SK-N-SH (cell line): ENCODE data around the gene KAT6B. TPM values are rescaled to one million over a fixed set of nuclear protein-coding genes. Genes with fewer than 3 reads are reported as not detected.

Experiments used
- CTCF ChIA-PET: fragments of 300-600, 350-600 bp; formaldehyde crosslinking; extraction: SDS; loops from one replicate; lab custom pipeline; 2021; lab: Yijun Ruan, JAX
- POLR2A ChIA-PET: fragments of 350-600 bp; sonication (Branson Sonifier 250); formaldehyde crosslinking; extraction: SDS; loops from one replicate; lab custom pipeline; 2020; ENCODE audit warnings: antibody characterized with exemption, inconsistent platforms; lab: Yijun Ruan, JAX
- DNase-seq: peaks from one replicate; pipeline ENCODE4 v3.0.0; 2012
- H2AFZ ChIP-seq: fragments of 200-600 bp; sonication (generic); 2 replicates; pipeline ENCODE4 v1.8.1; 2016; ENCODE audit warnings: antibody characterized with exemption, mild to moderate bottlenecking, low read depth
- H3F3A ChIP-seq: fragments of 200-600 bp; sonication (generic); replicated peaks from 2 replicates; pipeline ENCODE3; 2016; ENCODE audit warnings: antibody characterized with exemption, mild to moderate bottlenecking; ENCODE audit not compliant: insufficient read depth
- H3K27ac ChIP-seq, 2 experiments: fragments of 200-500 bp in 1 of 2; fragments of 200-600 bp in 1 of 2; sonication (Bioruptor generic) in 1 of 2; sonication (generic), shearing (Covaris generic) in 1 of 2; 2 replicates each; pipeline versions ENCODE4 v1.5.1 to v1.6.1; 2014 to 2016; ENCODE audit warnings: low read depth in 2 of 2, inconsistent platforms in 1 of 2, low read length in 1 of 2, mild to moderate bottlenecking in 1 of 2, mixed read lengths in 1 of 2
- H3K27me3 ChIP-seq: fragments of 200-600 bp; sonication (generic), shearing (Covaris generic); 2 replicates; pipeline ENCODE4 v1.6.1; 2016; ENCODE audit warnings: mixed run types; ENCODE audit not compliant: insufficient read depth
- H3K36me3 ChIP-seq, 2 experiments: fragments of 200-500 bp in 1 of 2; fragments of 200-600 bp in 1 of 2; sonication (Bioruptor generic) in 1 of 2; sonication (generic) in 1 of 2; replicated peaks in 1 of 2; 2 replicates each; pipeline versions ENCODE3 to v1.5.1; 2014 to 2016; ENCODE audit warnings: low read length in 1 of 2, mild to moderate bottlenecking in 1 of 2; ENCODE audit not compliant: insufficient read depth in 2 of 2, control insufficient read depth in 1 of 2
- H3K4me1 ChIP-seq, 2 experiments: fragments of 200-500 bp in 1 of 2; fragments of 200-600 bp in 1 of 2; sonication (Bioruptor generic) in 1 of 2; sonication (generic), shearing (Covaris generic) in 1 of 2; 2 replicates each; pipeline versions ENCODE4 v1.5.1 to v1.6.1; 2014 to 2016; ENCODE audit warnings: low read depth in 1 of 2, low read length in 1 of 2, mixed run types in 1 of 2; ENCODE audit not compliant: insufficient read depth in 2 of 2, control insufficient read depth in 1 of 2
- H3K4me2 ChIP-seq: fragments of 200-600 bp; sonication (generic), shearing (Covaris generic); 2 replicates; pipeline ENCODE4 v1.6.1; 2017; ENCODE audit warnings: mixed run types
- H3K4me3 ChIP-seq, 2 experiments: fragments of 200-500 bp in 1 of 2; fragments of 200-600 bp in 1 of 2; sonication (Bioruptor generic) in 1 of 2; sonication (generic), shearing (Covaris generic) in 1 of 2; 2 replicates each; pipeline versions ENCODE4 v1.5.1 to v1.8.1; 2014 to 2016; ENCODE audit warnings: low read depth in 2 of 2, inconsistent platforms in 1 of 2, low read length in 1 of 2, mild to moderate bottlenecking in 1 of 2, mixed read lengths in 1 of 2, moderate library complexity in 1 of 2
- H3K79me2 ChIP-seq: fragments of 200-600 bp; sonication (generic); 2 replicates; pipeline ENCODE4 v1.8.1; 2017; ENCODE audit warnings: mild to moderate bottlenecking; ENCODE audit not compliant: insufficient read depth
- H3K9ac ChIP-seq: fragments of 200-600 bp; sonication (generic); 2 replicates; pipeline ENCODE4 v1.6.1; 2017; ENCODE audit warnings: mixed run types
- H3K9me2 ChIP-seq: fragments of 200-600 bp; sonication (generic); 2 replicates; pipeline ENCODE4 v1.6.1; 2017; ENCODE audit warnings: mixed run types
- H3K9me3 ChIP-seq: fragments of 200-600 bp; sonication (generic); 2 replicates; pipeline ENCODE4 v1.6.1; 2017; ENCODE audit warnings: mixed run types, mild to moderate bottlenecking, moderate library complexity
- H4K20me1 ChIP-seq: fragments of 200-600 bp; sonication (generic); 2 replicates; pipeline ENCODE4 v1.6.1; 2017; ENCODE audit warnings: mild to moderate bottlenecking, mixed run types; ENCODE audit not compliant: insufficient read depth
- ELF1 ChIP-seq: IDR thresholded peaks from 2 replicates; pipeline ENCODE4 v1.4.0; 2012
- EZH2phosphoT487 ChIP-seq: fragments of 200-600 bp; sonication (generic); IDR thresholded peaks from 2 replicates; pipeline ENCODE4 v1.6.1; 2017; ENCODE audit warnings: low read depth, mixed run types, mild to moderate bottlenecking, antibody characterized with exemption, moderate library complexity, borderline replicate concordance
- FOSL2 ChIP-seq: IDR thresholded peaks from 2 replicates; pipeline ENCODE4 v1.4.0; 2012; ENCODE audit warnings: low read depth, mild to moderate bottlenecking, moderate library complexity, borderline replicate concordance
- GABPA ChIP-seq: IDR thresholded peaks from 2 replicates; pipeline ENCODE4 v1.4.0; 2012; ENCODE audit warnings: low read depth, mild to moderate bottlenecking
- MEF2A ChIP-seq: IDR thresholded peaks from 2 replicates; pipeline ENCODE4 v1.4.0; 2012; ENCODE audit warnings: low read depth, borderline replicate concordance
- NFIC ChIP-seq: IDR thresholded peaks from 2 replicates; pipeline ENCODE4 v1.4.0; 2012; ENCODE audit warnings: borderline replicate concordance
- RFX5 ChIP-seq: IDR thresholded peaks from 2 replicates; pipeline ENCODE4 v1.6.1; 2012; ENCODE audit warnings: mild to moderate bottlenecking, improper control_type of control experiment, low read length
- RXRA ChIP-seq: IDR thresholded peaks from 2 replicates; pipeline ENCODE4 v1.4.0; 2012; ENCODE audit warnings: low read depth, mild to moderate bottlenecking, borderline replicate concordance
- SIN3A ChIP-seq: IDR thresholded peaks from 2 replicates; pipeline ENCODE4 v1.6.1; 2012; ENCODE audit warnings: low read depth, mild to moderate bottlenecking, low read length, moderate library complexity, borderline replicate concordance
- SMC3 ChIP-seq: IDR thresholded peaks from 2 replicates; pipeline ENCODE4 v1.6.1; 2012; ENCODE audit warnings: low read depth, low read length, improper control_type of control experiment
- TAF1 ChIP-seq: IDR thresholded peaks from 2 replicates; pipeline ENCODE4 v1.6.1; 2012; ENCODE audit warnings: low read depth, mild to moderate bottlenecking, low read length, moderate library complexity, borderline replicate concordance
- TEAD4 ChIP-seq: IDR thresholded peaks from 2 replicates; pipeline ENCODE4 v1.4.0; 2012; ENCODE audit warnings: mild to moderate bottlenecking, borderline replicate concordance; ENCODE audit not compliant: insufficient read depth
- WGBS: methylation state at CpG from one replicate; pipeline ENCODE4 v1.1.6; 2017; ENCODE audit warnings: low lambda C conversion rate; 5-methylcytosine and 5-hydroxymethylcytosine counted together
- polyA plus RNA-seq, 3 experiments: library from polyadenylated mRNA; depleted of rRNA; stranded (reverse); fragments of >200 nt; gene quantifications; 2 replicates each; pipeline ENCODE4 v1.2.3, GENCODE V29; 2012
- TF ChIP-seq, protein P1 (sequence below): IDR thresholded peaks from 2 replicates; pipeline ENCODE4 v1.4.0; 2012; ENCODE audit warnings: low read depth, borderline replicate concordance
- TF ChIP-seq, protein P2 (sequence below): IDR thresholded peaks from 2 replicates; pipeline ENCODE4; 2012
- TF ChIP-seq, protein P3 (sequence below): IDR thresholded peaks from 2 replicates; pipeline ENCODE4 v1.4.0; 2012; ENCODE audit warnings: low read depth, borderline replicate concordance
- TF ChIP-seq, protein P4 (sequence below): fragments of 150-350 bp; IDR thresholded peaks from 2 replicates; pipeline ENCODE4 v1.6.1; 2017; ENCODE audit warnings: antibody characterized with exemption, low read length, low read depth, borderline replicate concordance

KAT6B gene
- polyA plus RNA-seq, 1 of the 3 experiments (the other 2 are of a cell fraction), result 4.3 TPM

DNA sequence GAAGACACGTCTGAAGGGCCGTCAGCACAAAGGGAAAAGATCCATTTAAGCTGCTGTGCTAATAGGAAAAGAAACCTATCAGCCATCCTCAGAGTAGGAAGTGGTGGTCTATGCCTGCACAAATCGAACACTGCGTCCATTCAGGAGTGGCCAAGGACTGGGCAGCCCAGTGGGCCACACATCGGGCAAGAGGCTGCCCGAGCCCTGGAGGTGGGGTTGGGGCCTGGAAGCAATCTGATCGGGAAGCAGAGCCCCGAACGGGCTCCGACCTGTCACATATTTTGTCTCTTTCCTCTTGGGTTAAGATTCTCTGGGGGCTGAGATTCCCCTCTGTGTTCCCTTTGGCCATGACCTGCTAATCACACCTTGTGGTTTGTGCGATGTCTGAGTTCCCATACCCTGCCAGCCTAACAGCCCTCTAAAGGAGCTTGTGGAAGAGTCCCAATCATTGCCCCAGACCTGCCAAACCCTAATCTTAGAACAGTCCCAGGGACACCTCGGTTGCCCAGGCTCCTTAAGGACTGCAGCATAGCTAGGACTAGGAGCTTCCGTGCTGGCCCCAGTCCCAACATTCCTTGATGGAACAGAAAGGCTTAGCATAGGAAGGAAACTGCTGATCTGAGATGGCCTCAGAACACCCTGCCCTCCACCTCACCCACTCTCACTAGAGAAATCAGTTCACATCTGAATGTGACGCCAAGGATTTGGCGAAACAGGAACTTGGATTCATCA, 207.2 kb downstream of the KAT6B start:
- 94% methylated on average over 13 of the region's 15 CpGs for WGBS
- Histone ChIP-seq H3K9me2 (no peaks in the 10 kb centered on the region), H3F3A (no peaks in the 10 kb centered on the region), H4K20me1 (no peaks in the 10 kb centered on the region), H3K36me3 (peaks cover 12 to 22% of the 10 kb centered on the region in 2 experiments), H3K9ac (no peak overlapping the region), H2AFZ (no peak overlapping the region), H3K4me3 (no peak overlapping the region), H3K27me3 (no peaks in the 10 kb centered on the region), H3K4me2 (no peak overlapping the region), H3K27ac (no peak overlapping the region), H3K79me2 (no peaks in the 10 kb centered on the region), H3K9me3 (no peaks in the 10 kb centered on the region), H3K4me1 (peaks cover 0 to 13% of the 10 kb centered on the region in 2 experiments; a peak in 1 of 4 replicates)
- no peak for TF ChIP-seq MEF2A
- TF ChIP-seq, protein P1, sequence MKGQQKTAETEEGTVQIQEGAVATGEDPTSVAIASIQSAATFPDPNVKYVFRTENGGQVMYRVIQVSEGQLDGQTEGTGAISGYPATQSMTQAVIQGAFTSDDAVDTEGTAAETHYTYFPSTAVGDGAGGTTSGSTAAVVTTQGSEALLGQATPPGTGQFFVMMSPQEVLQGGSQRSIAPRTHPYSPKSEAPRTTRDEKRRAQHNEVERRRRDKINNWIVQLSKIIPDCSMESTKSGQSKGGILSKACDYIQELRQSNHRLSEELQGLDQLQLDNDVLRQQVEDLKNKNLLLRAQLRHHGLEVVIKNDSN, result no peak
- no peak for TF ChIP-seq RFX5
- TF ChIP-seq ELF1, result no peak
- TF ChIP-seq FOSL2, result no peak
- TF ChIP-seq SMC3, result no peak
- DNase-seq, result no peak
- ChIA-PET CTCF (interaction anchor here (3.9 kb wide), 1 partner anchor 12 kb away, joined by 24 read pairs; no protein-coding TSS in a partner anchor), POLR2A (no interaction called here)

GRCh38 chr10:75034131-75034512, 207.7 kb downstream of the KAT6B start:
- H3K79me2 ChIP-seq, result no peaks in the 10 kb centered on the region
- H3K27me3 ChIP-seq, result no peaks in the 10 kb centered on the region
- H3K4me3 ChIP-seq, result no peak overlapping the region
- H3K9me3 ChIP-seq, result no peaks in the 10 kb centered on the region
- WGBS, result 79% methylated on average over 5 of the region's 5 CpGs
- ChIA-PET CTCF (interaction anchor here (1.1 to 3.9 kb wide), 2 partner anchors 12 to 13 kb away, joined by 3 to 24 read pairs; no protein-coding TSS in a partner anchor), POLR2A (no interaction called here)
- no peak overlapping the region for H3K4me2 ChIP-seq
- no peak for DNase-seq
- H3K36me3 ChIP-seq, result peaks cover 9 to 21% of the 10 kb centered on the region in 2 experiments
- no peak overlapping the region for H3K9ac ChIP-seq
- H3K27ac ChIP-seq, result no peak overlapping the region
- peaks cover 0 to 13% of the 10 kb centered on the region in 2 experiments; a peak in 1 of 4 replicates for H3K4me1 ChIP-seq
- H4K20me1 ChIP-seq, result no peaks in the 10 kb centered on the region
- no peaks in the 10 kb centered on the region for H3K9me2 ChIP-seq
- TF ChIP-seq SIN3A (no peak), GABPA (no peak), RXRA (no peak), TEAD4 (no peak), NFIC (no peak), TAF1 (no peak), EZH2phosphoT487 (no peak)
- TF ChIP-seq, protein P2, sequence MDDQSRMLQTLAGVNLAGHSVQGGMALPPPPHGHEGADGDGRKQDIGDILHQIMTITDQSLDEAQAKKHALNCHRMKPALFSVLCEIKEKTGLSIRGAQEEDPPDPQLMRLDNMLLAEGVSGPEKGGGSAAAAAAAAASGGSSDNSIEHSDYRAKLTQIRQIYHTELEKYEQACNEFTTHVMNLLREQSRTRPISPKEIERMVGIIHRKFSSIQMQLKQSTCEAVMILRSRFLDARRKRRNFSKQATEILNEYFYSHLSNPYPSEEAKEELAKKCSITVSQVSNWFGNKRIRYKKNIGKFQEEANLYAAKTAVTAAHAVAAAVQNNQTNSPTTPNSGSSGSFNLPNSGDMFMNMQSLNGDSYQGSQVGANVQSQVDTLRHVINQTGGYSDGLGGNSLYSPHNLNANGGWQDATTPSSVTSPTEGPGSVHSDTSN, result no peak
- TF ChIP-seq, protein P3, sequence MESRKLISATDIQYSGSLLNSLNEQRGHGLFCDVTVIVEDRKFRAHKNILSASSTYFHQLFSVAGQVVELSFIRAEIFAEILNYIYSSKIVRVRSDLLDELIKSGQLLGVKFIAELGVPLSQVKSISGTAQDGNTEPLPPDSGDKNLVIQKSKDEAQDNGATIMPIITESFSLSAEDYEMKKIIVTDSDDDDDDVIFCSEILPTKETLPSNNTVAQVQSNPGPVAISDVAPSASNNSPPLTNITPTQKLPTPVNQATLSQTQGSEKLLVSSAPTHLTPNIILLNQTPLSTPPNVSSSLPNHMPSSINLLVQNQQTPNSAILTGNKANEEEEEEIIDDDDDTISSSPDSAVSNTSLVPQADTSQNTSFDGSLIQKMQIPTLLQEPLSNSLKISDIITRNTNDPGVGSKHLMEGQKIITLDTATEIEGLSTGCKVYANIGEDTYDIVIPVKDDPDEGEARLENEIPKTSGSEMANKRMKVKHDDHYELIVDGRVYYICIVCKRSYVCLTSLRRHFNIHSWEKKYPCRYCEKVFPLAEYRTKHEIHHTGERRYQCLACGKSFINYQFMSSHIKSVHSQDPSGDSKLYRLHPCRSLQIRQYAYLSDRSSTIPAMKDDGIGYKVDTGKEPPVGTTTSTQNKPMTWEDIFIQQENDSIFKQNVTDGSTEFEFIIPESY, result no peak
- TF ChIP-seq, protein P4, sequence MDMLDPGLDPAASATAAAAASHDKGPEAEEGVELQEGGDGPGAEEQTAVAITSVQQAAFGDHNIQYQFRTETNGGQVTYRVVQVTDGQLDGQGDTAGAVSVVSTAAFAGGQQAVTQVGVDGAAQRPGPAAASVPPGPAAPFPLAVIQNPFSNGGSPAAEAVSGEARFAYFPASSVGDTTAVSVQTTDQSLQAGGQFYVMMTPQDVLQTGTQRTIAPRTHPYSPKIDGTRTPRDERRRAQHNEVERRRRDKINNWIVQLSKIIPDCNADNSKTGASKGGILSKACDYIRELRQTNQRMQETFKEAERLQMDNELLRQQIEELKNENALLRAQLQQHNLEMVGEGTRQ, result no peak
- TF ChIP-seq, all 33 proteins: peak for 0
- Histone ChIP-seq H2AFZ (no peak overlapping the region), H3F3A (no peaks in the 10 kb centered on the region)
